D721Med (cell line): ENCODE results near the gene SIK3.

Experiments
- DNase-seq: peaks from one replicate; pipeline ENCODE4 v3.0.0; 2011; ENCODE audit warnings: low spot score; ENCODE audit not compliant: insufficient read length
- FAIRE-seq: peaks from 2 replicates; lab custom pipeline; 2011; peaks lifted over from hg19 to GRCh38; lab: Jason Lieb, UNC
- CTCF ChIP-seq: IDR thresholded peaks from 2 replicates; pipeline ENCODE4 v1.5.1; 2012; ENCODE audit warnings: mild to moderate bottlenecking, control low read depth; ENCODE audit not compliant: insufficient read depth; ENCODE audit errors: missing control alignments

The SIK3 gene

DNA sequence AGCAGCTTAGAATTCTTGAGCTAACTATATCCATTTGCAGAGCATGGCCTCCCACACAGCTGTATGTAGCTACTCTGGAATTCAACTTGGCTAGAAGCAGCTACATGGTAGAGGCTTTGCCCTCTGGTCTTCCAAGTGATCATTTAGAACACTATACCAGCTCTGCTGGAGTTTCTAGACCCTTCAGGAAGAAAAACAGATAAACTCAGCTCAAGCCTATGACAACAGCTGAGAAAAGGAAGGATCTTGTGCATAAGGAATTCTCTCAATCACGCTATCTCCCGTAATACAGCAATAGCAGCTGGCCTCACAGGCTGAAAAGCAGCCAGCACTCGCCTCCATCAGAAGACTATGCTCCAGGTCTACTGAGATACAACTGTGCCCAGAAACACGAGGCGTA lies 210.2 kb downstream of the SIK3 start:
- no peak for TF ChIP-seq CTCF
- FAIRE-seq (no peak), DNase-seq (no peak)

GRCh38 chr11:116885951-116886655 lies 212.1 kb downstream of the SIK3 start:
- no peak for TF ChIP-seq CTCF
- DNase-seq (no peak), FAIRE-seq (no peak)

- DNase-seq (no peak), FAIRE-seq (no peak)
- TF ChIP-seq CTCF: no peak
Observed at GRCh38 chr11:116882386-116882785, 215.8 kb downstream of the SIK3 start.

- TF ChIP-seq CTCF: no peak
- DNase-seq (no peak), FAIRE-seq (no peak)
Observed at GRCh38 chr11:116881143-116881542, 217.1 kb downstream of the SIK3 start.

GRCh38 chr11:116879800-116880625 lies 218.2 kb downstream of the SIK3 start:
- DNase-seq (no peak), FAIRE-seq (peak; percentile 97)
- peak; percentile 78 for TF ChIP-seq CTCF

GRCh38 chr11:116876656-116877055 lies 221.6 kb downstream of the SIK3 start:
- FAIRE-seq: no peak
- no peak for DNase-seq
- no peak for TF ChIP-seq CTCF

DNA sequence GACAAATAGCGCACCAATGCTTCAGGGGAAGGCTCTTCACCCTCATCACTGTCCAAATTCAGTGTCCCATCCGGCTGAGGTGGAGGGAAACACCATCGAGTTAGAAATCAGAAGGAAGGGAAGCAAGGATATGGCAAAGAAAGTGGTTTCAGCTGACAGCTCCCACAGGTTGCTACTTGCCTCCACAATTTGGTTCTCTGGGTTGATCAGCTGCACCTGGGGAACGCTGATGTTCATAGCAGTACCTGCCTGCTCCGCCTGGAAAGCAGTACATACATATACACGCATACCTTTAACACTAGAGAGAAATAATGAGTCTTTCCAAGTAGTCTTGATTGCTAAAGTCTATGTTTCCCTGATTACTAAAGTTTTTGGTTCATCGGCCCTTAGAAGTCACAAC lies 223.0 kb downstream of the SIK3 start:
- no peak for DNase-seq
- no peak for FAIRE-seq
- TF ChIP-seq CTCF: no peak
